GM12874 (cell line): ENCODE results near the gene BCDIN3D.

ENCODE experiments used
- CTCF ChIP-seq: IDR thresholded peaks from 2 replicates; pipeline ENCODE4 v1.5.1; 2011; ENCODE audit warnings: low read depth, mild to moderate bottlenecking, control low read depth, low read length, moderate library complexity; ENCODE audit not compliant: insufficient read depth

BCDIN3D gene

GRCh38 chr12:49854976-49855375 is 12.1 kb upstream of the BCDIN3D start:
- no peak for TF ChIP-seq CTCF

- no peak for TF ChIP-seq CTCF
These were observed 10.8 kb upstream of the BCDIN3D start for GRCh38 chr12:49853671-49854070.

GRCh38 chr12:49847161-49847560 is 4.3 kb upstream of the BCDIN3D start:
- no peak for TF ChIP-seq CTCF

- no peak for TF ChIP-seq CTCF
These were observed 3.1 kb upstream of the BCDIN3D start for GRCh38 chr12:49846032-49846431.

- no peak for TF ChIP-seq CTCF
These were observed 1.1 kb upstream of the BCDIN3D start for GRCh38 chr12:49843876-49844437.

- TF ChIP-seq CTCF = no peak
These were observed 505 bp upstream of the BCDIN3D start for GRCh38 chr12:49843411-49843810.

- peak; percentile 61 for TF ChIP-seq CTCF
These were observed 3.8 kb downstream of the BCDIN3D start for GRCh38 chr12:49838973-49839633.
